IPS DF 19.7 (cell line): ENCODE measurements around the gene GLRA1.
"Not testable (repeated sequence)": the region's sequence is repeated elsewhere in the genome, so short reads cannot be mapped to it uniquely, and the experiment has no call there.

Source experiments
- DNase-seq: peaks from one replicate; pipeline ENCODE4 v3.0.0-alpha.2; 2013; ENCODE audit warnings: low read depth, low spot score

Gene GLRA1

DNA sequence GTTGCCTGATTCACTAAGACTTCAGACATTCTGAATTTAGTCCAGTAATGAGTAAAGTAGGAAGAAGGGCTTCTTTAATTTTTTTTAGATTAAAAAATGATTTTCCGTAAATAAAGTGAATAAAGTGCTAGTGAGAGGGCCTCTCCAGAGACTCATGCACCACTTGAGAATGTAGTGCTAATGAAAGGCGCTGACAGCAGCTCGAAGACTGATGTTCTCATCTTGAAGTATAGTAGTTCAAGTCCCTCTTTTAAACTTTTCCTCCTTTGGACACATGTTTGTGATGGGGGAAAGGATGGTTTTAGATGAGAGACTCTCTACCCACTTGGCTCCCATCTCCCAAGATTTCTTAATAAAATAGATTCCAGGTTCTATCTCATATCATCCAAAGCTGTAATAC is 104.4 kb downstream of the GLRA1 start:
- DNase-seq = no peak

- no peak for DNase-seq
These were observed 104.8 kb downstream of the GLRA1 start for GRCh38 chr5:151819830-151820229.

DNA sequence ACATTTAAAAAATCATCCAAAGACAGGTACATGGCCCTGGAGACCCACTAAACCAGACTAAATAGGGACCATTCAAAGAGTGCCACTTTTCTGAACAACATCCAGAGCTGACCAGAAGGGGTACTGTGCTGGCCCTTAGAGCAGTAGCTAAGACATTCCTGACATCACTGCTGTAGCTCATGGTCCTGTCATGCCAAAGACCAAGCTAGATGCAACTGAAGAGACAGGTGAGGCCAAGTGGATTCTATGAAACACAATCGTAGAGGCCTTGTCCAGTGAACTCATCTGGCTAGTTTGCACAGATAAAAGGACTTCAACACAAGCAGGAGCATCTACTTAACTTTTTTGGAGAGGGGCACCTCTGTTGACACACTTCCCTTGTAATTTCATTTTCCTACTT is 109.6 kb downstream of the GLRA1 start:
- DNase-seq = no peak

- no peak for DNase-seq
These were observed 111.8 kb downstream of the GLRA1 start for GRCh38 chr5:151812757-151813309.

- DNase-seq = no peak
These were observed 112.9 kb downstream of the GLRA1 start for GRCh38 chr5:151811593-151812321.

- no peak for DNase-seq
These were observed 113.8 kb downstream of the GLRA1 start for GRCh38 chr5:151810897-151811296.

DNA sequence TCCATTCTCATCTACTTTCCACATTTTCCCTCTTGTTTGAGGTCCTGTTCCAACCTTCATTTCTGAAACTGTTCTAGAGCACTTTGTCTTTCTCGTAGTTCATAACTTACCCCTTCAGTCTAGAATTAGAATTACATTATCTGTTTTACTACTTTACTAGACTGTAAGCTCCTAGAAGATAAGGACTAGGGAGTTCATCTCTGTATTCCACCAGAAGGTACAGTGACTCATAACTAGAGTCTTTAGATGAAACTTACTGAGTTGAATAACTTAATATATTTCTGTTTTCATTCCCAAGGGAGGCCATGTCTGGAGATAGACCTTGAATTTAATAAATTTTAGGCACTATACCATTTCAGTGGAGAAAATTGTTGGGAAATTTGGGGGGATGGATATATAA is 114.2 kb downstream of the GLRA1 start:
- DNase-seq = no peak

DNA sequence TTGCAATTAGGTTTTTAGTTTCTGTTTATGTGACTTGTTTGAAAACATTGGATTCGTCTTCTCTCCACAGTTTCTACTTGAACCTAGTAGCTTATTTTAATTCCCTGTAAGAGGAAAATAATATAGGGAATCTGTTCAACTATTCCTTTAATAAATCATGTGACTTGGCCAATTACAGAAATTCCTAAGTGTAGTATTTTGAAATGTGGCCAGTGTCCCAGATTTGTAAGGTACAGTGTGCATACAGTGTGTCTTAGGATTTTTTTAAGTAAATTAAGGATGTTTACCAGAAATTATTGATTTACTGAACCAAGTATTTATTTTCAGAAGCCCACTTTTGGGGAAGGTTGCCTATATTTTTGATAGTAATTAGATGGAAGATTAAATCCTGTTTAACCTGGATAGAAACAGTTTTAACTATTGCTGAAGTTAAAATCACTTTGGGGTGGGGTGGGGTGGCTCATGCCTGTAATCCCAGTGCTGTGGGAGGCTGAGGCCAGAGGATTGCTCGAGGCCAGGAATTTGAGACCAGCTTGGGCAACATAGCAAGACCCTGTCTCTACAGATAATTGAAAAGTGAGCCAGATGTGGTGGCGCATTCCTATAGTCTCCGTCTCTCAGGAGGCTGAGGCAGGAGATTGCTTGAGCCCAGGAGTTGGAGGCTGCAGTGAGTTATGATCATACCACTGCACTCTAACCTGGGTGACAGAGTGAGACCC is 116.0 kb downstream of the GLRA1 start:
- no peak for DNase-seq

GRCh38 chr5:151805414-151806223 is 119.0 kb downstream of the GLRA1 start:
- DNase-seq = no peak

GRCh38 chr5:151800532-151800931 is 124.1 kb downstream of the GLRA1 start:
- DNase-seq = no peak

GRCh38 chr5:151799407-151799806 is 125.2 kb downstream of the GLRA1 start:
- DNase-seq = no peak

- DNase-seq = no peak
These were observed 126.0 kb downstream of the GLRA1 start for GRCh38 chr5:151798674-151799073.

- no peak for DNase-seq
These were observed 129.2 kb downstream of the GLRA1 start for GRCh38 chr5:151795426-151795825.

DNA sequence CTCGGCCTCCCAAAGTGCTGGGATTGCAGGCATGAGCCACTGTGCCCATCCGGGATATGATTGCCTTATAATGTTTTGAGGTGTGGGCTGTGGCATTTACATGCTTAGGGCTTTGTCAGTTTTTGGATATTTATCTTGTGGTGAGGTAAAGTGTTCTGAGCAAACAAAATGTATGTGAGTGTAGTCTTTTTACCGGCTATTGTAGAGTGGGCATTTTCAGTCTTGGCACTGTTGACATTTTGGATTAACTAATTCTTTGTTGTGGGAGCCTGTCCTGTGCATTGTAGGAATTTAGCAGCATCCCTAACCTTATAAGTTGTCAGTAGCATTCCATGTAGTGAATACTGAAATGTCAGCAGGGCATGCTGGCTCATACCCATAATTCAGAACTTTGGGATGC is 131.3 kb downstream of the GLRA1 start:
- DNase-seq = no peak

- no peak for DNase-seq
These were observed 136.8 kb downstream of the GLRA1 start for GRCh38 chr5:151787817-151788216.

GRCh38 chr5:151786468-151786867 is 138.2 kb downstream of the GLRA1 start:
- no peak for DNase-seq

- DNase-seq = no peak
These were observed 140.5 kb downstream of the GLRA1 start for GRCh38 chr5:151784141-151784540.

GRCh38 chr5:151783664-151784063 is 141.0 kb downstream of the GLRA1 start:
- not testable (repeated sequence) for DNase-seq

DNA sequence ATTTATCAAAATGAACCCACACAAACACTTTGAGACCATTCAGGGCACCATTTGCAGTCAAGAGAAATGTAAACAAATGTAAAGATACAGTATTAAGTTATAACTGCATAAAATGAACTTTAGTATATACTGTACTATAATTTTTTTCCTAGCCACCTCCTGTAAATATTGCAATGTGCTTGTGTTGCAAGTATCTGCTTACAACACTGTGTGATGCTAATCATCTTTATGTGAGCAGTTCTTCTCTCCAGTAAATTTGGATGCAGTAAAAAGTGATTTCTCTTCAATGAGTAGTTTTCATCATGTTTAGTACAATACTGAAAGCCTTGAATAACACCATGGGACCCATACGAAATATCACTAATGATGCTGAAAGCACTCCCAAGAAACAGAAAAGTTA is 143.4 kb downstream of the GLRA1 start:
- DNase-seq = no peak

DNA sequence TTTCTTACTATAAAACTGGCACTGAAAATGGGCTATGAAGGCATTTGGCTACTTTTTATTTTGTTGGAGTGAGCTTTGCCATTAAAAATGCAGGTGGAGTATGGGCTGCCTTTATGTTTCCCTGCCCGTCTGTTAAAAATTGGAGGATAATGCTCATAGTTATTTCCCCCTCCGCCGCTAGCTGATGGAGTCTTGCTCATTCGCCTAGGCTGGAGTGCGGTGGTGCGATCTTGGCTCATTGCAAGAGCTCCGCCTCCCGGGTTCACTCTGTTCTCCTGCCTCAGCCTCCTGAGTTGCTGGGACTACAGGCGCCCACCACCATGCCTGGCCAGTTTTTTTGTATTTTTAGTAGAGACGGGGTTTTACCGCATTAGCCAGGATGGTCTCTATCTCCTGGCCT is 144.3 kb downstream of the GLRA1 start:
- DNase-seq = no peak

DNA sequence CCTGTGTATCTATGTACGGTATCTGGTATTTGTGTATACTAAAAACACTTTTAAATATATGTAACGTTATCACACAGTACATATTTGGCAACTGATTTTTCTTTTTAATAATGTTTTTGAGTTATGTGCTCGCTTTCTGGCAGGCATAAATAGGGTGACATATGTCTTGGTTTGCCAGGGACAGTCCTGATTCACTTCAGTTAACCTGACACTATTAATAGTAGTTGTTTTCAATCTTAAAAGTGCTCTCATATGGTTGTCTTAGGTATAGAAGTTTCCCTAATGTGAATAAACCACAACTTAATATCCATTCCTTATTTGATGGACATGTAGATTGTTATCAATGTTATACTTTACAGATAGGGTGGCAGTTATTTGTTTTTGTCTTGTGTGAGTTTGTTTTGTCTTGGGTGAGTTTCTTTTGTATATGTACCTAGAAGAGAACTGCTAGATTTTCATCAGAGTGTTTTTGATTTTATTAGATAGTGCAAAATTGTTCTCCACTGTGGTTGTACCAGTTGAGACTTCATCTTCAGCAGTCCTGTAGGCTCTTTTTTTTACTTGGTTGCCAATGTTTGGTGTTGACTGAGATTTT is 145.0 kb downstream of the GLRA1 start:
- no peak for DNase-seq
